K562 (cell line): ENCODE measurements around the gene RPS2. TPM values are rescaled to one million over a fixed set of nuclear protein-coding genes. Genes with fewer than 3 reads are reported as not detected.

ENCODE experiments used
- ATAC-seq: fragments of 200-7000 bp; cut with Tn5 transposase; 3 replicates; pipeline ENCODE4 v1.9.1; 2020; ENCODE audit warnings: moderate library complexity
- BruUV-seq: library from RNA; stranded (reverse); fragments of 400-500 nt; replicated peaks from 2 replicates; lab custom pipeline; 2021; lab: Mats Ljungman, UMichigan
- CTCF ChIA-PET: fragments of 300-600 bp; formaldehyde crosslinking; extraction: SDS; loops from one replicate; lab custom pipeline; 2021; ENCODE audit warnings: low intra/inter-chr PET ratio; lab: Yijun Ruan, JAX
- POLR2A ChIA-PET: fragments of 300-600, 350-650 bp; sonication (Branson Sonifier 250); formaldehyde crosslinking; extraction: SDS; loops from one replicate; lab custom pipeline; 2021; ENCODE audit warnings: antibody characterized with exemption, inconsistent platforms; lab: Yijun Ruan, JAX
- DNase-seq, 4 experiments: peaks; one replicate each; pipeline versions ENCODE4 v3.0.0 to v3.0.0-alpha.2; 2011 to 2018; ENCODE audit warnings: low spot score in 3 of 4, mixed read lengths in 3 of 4; ENCODE audit errors: extremely low read depth in 1 of 4
- FAIRE-seq: peaks from 2 replicates; lab custom pipeline; 2011; peaks lifted over from hg19 to GRCh38; lab: Jason Lieb, UNC
- H2AFZ ChIP-seq: 2 replicates; pipeline ENCODE4 v1.6.0; 2011; ENCODE audit warnings: low read depth, low read length, control low read depth, inconsistent platforms
- H3K27ac ChIP-seq: fragments of 200-600 bp; 3 replicates; pipeline ENCODE4 v1.8.0; 2011; ENCODE audit warnings: low read depth, mild to moderate bottlenecking, control low read depth, inconsistent platforms, low read length, moderate library complexity, mixed read lengths; ENCODE audit errors: extremely low read depth
- H3K27me3 ChIP-seq, 2 experiments: fragments of 300-600 bp in 1 of 2; 2 replicates in 1 of 2; 3 replicates in 1 of 2; pipeline versions ENCODE4 v1.6.0 to v1.8.0; 2011; ENCODE audit warnings: inconsistent platforms in 2 of 2, low read length in 2 of 2, mild to moderate bottlenecking in 1 of 2, mixed read lengths in 1 of 2, moderate library complexity in 1 of 2; ENCODE audit not compliant: control insufficient read depth in 2 of 2, insufficient read depth in 2 of 2
- H3K36me3 ChIP-seq: fragments of 300-600 bp; 3 replicates; pipeline ENCODE4 v1.8.0; 2011; ENCODE audit warnings: mild to moderate bottlenecking, low read length, inconsistent platforms; ENCODE audit not compliant: control insufficient read depth, insufficient read depth
- H3K4me1 ChIP-seq, 2 experiments: fragments of 200-600 bp in 1 of 2; replicated peaks in 1 of 2; 2 replicates in 1 of 2; 3 replicates in 1 of 2; pipeline versions ENCODE4 v1.5.1 to v1.8.0; 2011; ENCODE audit warnings: inconsistent platforms in 2 of 2, low read length in 2 of 2, mild to moderate bottlenecking in 1 of 2, mixed read lengths in 1 of 2, moderate library complexity in 1 of 2; ENCODE audit not compliant: control insufficient read depth in 2 of 2, insufficient read depth in 2 of 2
- H3K4me2 ChIP-seq: 2 replicates; pipeline ENCODE4 v1.6.1; 2011; ENCODE audit warnings: low read length, control low read depth, inconsistent platforms, mixed read lengths; ENCODE audit not compliant: insufficient read depth
- H3K4me3 ChIP-seq: fragments of 200-600 bp; sonication (generic), shearing (Covaris generic); 2 replicates; pipeline ENCODE4 v1.5.1; 2016; ENCODE audit warnings: control low read depth, inconsistent platforms
- H3K79me2 ChIP-seq: fragments of 200-600 bp; 3 replicates; pipeline ENCODE4 v1.8.0; 2011; ENCODE audit warnings: low read length, inconsistent platforms; ENCODE audit not compliant: control insufficient read depth, insufficient read depth
- H3K9ac ChIP-seq, 2 experiments: 2 replicates each; pipeline versions ENCODE4 v1.6.0 to v1.6.1; 2011; ENCODE audit warnings: low read depth in 2 of 2, low read length in 2 of 2, control low read depth in 1 of 2, inconsistent platforms in 1 of 2, mild to moderate bottlenecking in 1 of 2, mixed read lengths in 1 of 2; ENCODE audit not compliant: insufficient read depth in 1 of 2
- H3K9me1 ChIP-seq: one replicate; pipeline ENCODE4 v1.6.0; 2011; ENCODE audit warnings: inconsistent platforms, mild to moderate bottlenecking, low read length, moderate library complexity; ENCODE audit not compliant: control insufficient read depth, insufficient read depth
- H3K9me3 ChIP-seq: replicated peaks from 2 replicates; pipeline ENCODE4 v1.5.1; 2011; ENCODE audit warnings: low read depth, low read length, inconsistent platforms; ENCODE audit not compliant: control insufficient read depth, insufficient read depth
- H4K20me1 ChIP-seq: replicated peaks from 2 replicates; pipeline ENCODE4 v1.6.1; 2011; ENCODE audit warnings: low read length, inconsistent platforms, mixed read lengths; ENCODE audit not compliant: control insufficient read depth, insufficient read depth
- ARNT ChIP-seq, 2 experiments: fragments of 450-650 bp; IDR thresholded peaks; 2 replicates each; pipeline ENCODE4 v1.6.1; 2016; ENCODE audit warnings: mild to moderate bottlenecking in 1 of 2
- CBX2 ChIP-seq: fragments of 200-600 bp; sonication (generic); IDR thresholded peaks from one replicate; pipeline ENCODE4 v1.6.1; 2012; ENCODE audit warnings: mild to moderate bottlenecking, low read length, inconsistent platforms; ENCODE audit not compliant: insufficient read depth, poor library complexity, severe bottlenecking
- CREB3 ChIP-seq: fragments of 450-650 bp; conservative IDR thresholded peaks from 2 replicates; pipeline ENCODE4 v1.6.1; 2016; ENCODE audit warnings: missing genetic modification characterization, low read depth, mild to moderate bottlenecking, missing compliant biosample characterization, moderate library complexity
- EGR1 ChIP-seq: fragments of 450-650 bp; conservative IDR thresholded peaks from 2 replicates; pipeline ENCODE4 v1.6.1; 2017; ENCODE audit warnings: mild to moderate bottlenecking
- ELK3 ChIP-seq: fragments of 450-650 bp; formaldehyde crosslinking; IDR thresholded peaks from 2 replicates; pipeline ENCODE4 v1.4.0; 2020; ENCODE audit warnings: mild to moderate bottlenecking
- HNRNPK ChIP-seq: fragments of 200-400 bp; formaldehyde crosslinking; IDR thresholded peaks from one replicate; pipeline ENCODE4 v1.6.1; 2018; ENCODE audit warnings: mild to moderate bottlenecking, low read depth, low read length; ENCODE audit not compliant: poor library complexity, severe bottlenecking
- JUN ChIP-seq, 2 experiments: sonication (generic) in 1 of 2; formaldehyde crosslinking in 1 of 2; IDR thresholded peaks; 2 replicates each; pipeline versions ENCODE4 v1.6.1 to v1.8.0; 2012 to 2022; ENCODE audit warnings: borderline replicate concordance in 2 of 2, mild to moderate bottlenecking in 2 of 2, improper control_type of control experiment in 1 of 2, low read depth in 1 of 2, low read length in 1 of 2, missing genetic modification reagents in 1 of 2
- KDM2B ChIP-seq: fragments of 250-450 bp; sonication (Bioruptor Pico); IDR thresholded peaks from 2 replicates; pipeline ENCODE4 v1.8.0; 2021; ENCODE audit warnings: mild to moderate bottlenecking, moderate library complexity
- MEIS2 ChIP-seq: fragments of 450-650 bp; IDR thresholded peaks from 2 replicates; pipeline ENCODE4 v1.6.1; 2014; ENCODE audit warnings: mild to moderate bottlenecking; ENCODE audit not compliant: partially characterized antibody
- PYGO2 ChIP-seq: fragments of 450-650 bp; IDR thresholded peaks from 2 replicates; pipeline ENCODE4 v1.6.1; 2016; ENCODE audit warnings: mild to moderate bottlenecking, missing genetic modification characterization, moderate library complexity, missing compliant biosample characterization
- TAF15 ChIP-seq: fragments of 200-400 bp; formaldehyde crosslinking; IDR thresholded peaks from 2 replicates; pipeline ENCODE4 v1.6.1; 2017; ENCODE audit warnings: mild to moderate bottlenecking, low read depth, low read length, moderate library complexity
- ZFP91 ChIP-seq: sonication (generic); formaldehyde crosslinking; IDR thresholded peaks from 2 replicates; pipeline ENCODE4 v1.8.0; 2022; ENCODE audit warnings: mild to moderate bottlenecking, missing genetic modification reagents
- ZNF121 ChIP-seq: sonication (generic); formaldehyde crosslinking; conservative IDR thresholded peaks from 2 replicates; pipeline ENCODE4 v1.8.0; 2022; ENCODE audit warnings: missing genetic modification reagents
- WGBS: fragments of 100-300 bp; shearing (Covaris generic); methylation state at CpG from one replicate; pipeline ENCODE4 v1.1.6; 2016; ENCODE audit warnings: low coverage, mixed read lengths; ENCODE audit not compliant: insufficient coverage; ENCODE audit errors: missing lambda C conversion rate; 5-methylcytosine and 5-hydroxymethylcytosine counted together
- in situ Hi-C: fragments of 300-500 bp; cut with MboI; formaldehyde crosslinking; loops from 4 replicates; pipeline ENCODE4 v1.15.0; 2018; ENCODE audit warnings: inconsistent platforms, mixed read lengths
- intact Hi-C: fragments of 100-400 bp; cut with micrococcal nuclease; formaldehyde crosslinking; loops from 2 replicates; pipeline ENCODE4 v1.14.2; 2022
- polyA plus RNA-seq, 8 experiments: library from polyadenylated mRNA; depleted of rRNA in 4 of 8; stranded (reverse) in 5 of 8; unstranded in 3 of 8; fragments of >200 nt; fragmentation: Nextera tagmentation in 2 of 8; fragmentation: Illumina TruSeq in 1 of 8; extraction: Ambion mirVana in 2 of 8; extraction: Trizol in 1 of 8; gene quantifications; 2 replicates each; pipeline versions ENCODE4 v1.2.1 to v1.2.3, GENCODE V29; 2011 to 2014; ENCODE audit warnings: inconsistent platforms in 1 of 8, missing spikeins in 1 of 8
- total RNA-seq, 7 experiments: library from RNA; depleted of rRNA in 6 of 7; stranded (reverse); fragments of >200 nt in 6 of 7; fragmentation: Illumina TruSeq in 2 of 7; extraction: Trizol in 2 of 7; gene quantifications; 2 replicates each; pipeline versions ENCODE4 v1.2.1 to v1.2.3, GENCODE V29; 2011 to 2021; ENCODE audit warnings: low replicate concordance in 1 of 7

The RPS2 gene
- total and polyA plus RNA-seq, 9 of the 15 experiments (the other 6 are each of a cell fraction or from before 2014, with no cell fraction given), result 834 to 4,794 (median 3,793) TPM

- no peak for TF ChIP-seq TAF15
- peak; percentile 53; the same call in 1 of the 2 replicates for TF ChIP-seq JUN (IDR thresholded peaks at IDR 0.05; ENCODE audit: borderline replicate concordance, low read depth, low read length)
- TF ChIP-seq JUN (CRISPR knock-in tag; IDR thresholded peaks at IDR 0.05; ENCODE audit: borderline replicate concordance), result no peak; the same call in 1 of the 2 replicates
- TF ChIP-seq ZFP91, result no peak
- TF ChIP-seq MEIS2, result no peak
Observed at GRCh38 chr16:1964506-1965395, at the start of gene RPS2 (continued).

- H3K79me2 ChIP-seq, result peaks cover 23% of the 10 kb centered on the region
- no peak overlapping the region for H2AFZ ChIP-seq
- ChIA-PET CTCF (no interaction called here), POLR2A (interaction anchor here (1.2 kb wide), 1 partner anchor 142 kb away, joined by 5 read pairs; the partner anchor contains the start of gene TRAF7)
- intact Hi-C loops, result no loop called here
- WGBS, result 81% methylated on average over 13 of the region's 15 CpGs
- no peak for ATAC-seq
- no peak overlapping the region for H3K4me3 ChIP-seq
- no peaks in the 10 kb centered on the region for H3K9me3 ChIP-seq
- DNase-seq, result no peak
- no peak overlapping the region for H3K27ac ChIP-seq
- BruUV-seq, result no TSS peak
- no peak overlapping the region for H3K9ac ChIP-seq
- H4K20me1 ChIP-seq, result peaks cover 5% of the 10 kb centered on the region; the same call in 1 of the 2 replicates
- H3K4me1 ChIP-seq, result peaks cover 11 to 39% of the 10 kb centered on the region in 2 experiments
- no peaks in the 10 kb centered on the region for H3K27me3 ChIP-seq
- in situ Hi-C loops, result no loop called here
- no peaks in the 10 kb centered on the region for H3K36me3 ChIP-seq
- peaks cover 1% of the 10 kb centered on the region for H3K9me1 ChIP-seq
- no peak for FAIRE-seq
- no peak overlapping the region for H3K4me2 ChIP-seq
- TF ChIP-seq ELK3 (no peak), KDM2B (CRISPR knock-in tag) (no peak), ARNT (IDR thresholded peaks at IDR 0.05) (no peak), CREB3 (tag) (no peak), PYGO2 (tag) (no peak), CBX2 (no peak), HNRNPK (no peak), ZNF121 (no peak), EGR1 (no peak)
Observed at GRCh38 chr16:2013527-2013926, 48.9 kb upstream of the RPS2 start.
